CD14-positive monocyte (primary cell): Measurements from ENCODE around the gene SLCO4A1. TPM values are rescaled to one million over a fixed set of nuclear protein-coding genes. Genes with fewer than 3 reads are reported as not detected.

Source experiments
- DNase-seq, 3 donors: peaks; one replicate each; pipeline ENCODE4 v3.0.0-alpha.2; 2011 to 2022
- H2AFZ ChIP-seq: 2 replicates; pipeline ENCODE4 v1.6.0; 2012; ENCODE audit warnings: mild to moderate bottlenecking, low read depth, low read length, inconsistent platforms; ENCODE audit not compliant: insufficient read depth, poor library complexity, severe bottlenecking
- H3K27ac ChIP-seq, 2 donors: 1 replicate in 1 of 2; 2 replicates in 1 of 2; pipeline ENCODE4 v1.5.1; 2012 to 2013; ENCODE audit warnings: low read length in 2 of 2, control low read depth in 1 of 2, inconsistent platforms in 1 of 2, low read depth in 1 of 2, mild to moderate bottlenecking in 1 of 2
- H3K27me3 ChIP-seq, 2 donors: one replicate each; pipeline versions ENCODE4 v1.6.0 to v1.6.1; 2011 to 2013; ENCODE audit warnings: low read length in 2 of 2; ENCODE audit not compliant: control insufficient read depth in 2 of 2, insufficient read depth in 2 of 2
- H3K36me3 ChIP-seq, 2 donors: replicated peaks in 1 of 2; 1 replicate in 1 of 2; 2 replicates in 1 of 2; pipeline versions ENCODE4 v1.5.1 to v1.6.1; 2012 to 2013; ENCODE audit warnings: low read length in 2 of 2, control low read depth in 1 of 2, inconsistent platforms in 1 of 2, mild to moderate bottlenecking in 1 of 2; ENCODE audit not compliant: insufficient read depth in 2 of 2, control insufficient read depth in 1 of 2
- H3K4me1 ChIP-seq, 2 donors: 1 replicate in 1 of 2; 2 replicates in 1 of 2; pipeline versions ENCODE4 v1.5.1 to v1.6.1; 2012 to 2013; ENCODE audit warnings: low read length in 2 of 2, control low read depth in 1 of 2, inconsistent platforms in 1 of 2, mild to moderate bottlenecking in 1 of 2, moderate library complexity in 1 of 2; ENCODE audit not compliant: insufficient read depth in 2 of 2, control insufficient read depth in 1 of 2
- H3K4me2 ChIP-seq: replicated peaks from 2 replicates; pipeline ENCODE3; 2012; ENCODE audit warnings: low read length, moderate library complexity, mild to moderate bottlenecking; ENCODE audit not compliant: poor library complexity, severe bottlenecking; ENCODE audit errors: extremely low read depth
- H3K4me3 ChIP-seq, 3 experiments: fragments of 200-600 bp in 1 of 3; sonication (generic) in 1 of 3; replicated peaks in 1 of 3; 1 replicate in 2 of 3; 2 replicates in 1 of 3; pipeline ENCODE4 v1.5.1; 2011 to 2013; ENCODE audit warnings: low read length in 3 of 3, mild to moderate bottlenecking in 3 of 3, control low read depth in 2 of 3, low read depth in 2 of 3, inconsistent platforms in 1 of 3, moderate library complexity in 1 of 3
- H3K79me2 ChIP-seq: 2 replicates; pipeline ENCODE4 v1.6.0; 2012; ENCODE audit warnings: mild to moderate bottlenecking, control low read depth, inconsistent platforms, low read length, moderate library complexity; ENCODE audit not compliant: insufficient read depth
- H3K9ac ChIP-seq: 2 replicates; pipeline ENCODE4 v1.6.0; 2017; ENCODE audit warnings: low read length, mild to moderate bottlenecking; ENCODE audit not compliant: insufficient read depth, poor library complexity, severe bottlenecking
- H3K9me3 ChIP-seq, 2 donors: replicated peaks in 1 of 2; 1 replicate in 1 of 2; 2 replicates in 1 of 2; pipeline versions ENCODE4 v1.5.1 to v1.6.1; 2012 to 2013; ENCODE audit warnings: low read length in 2 of 2, control low read depth in 1 of 2; ENCODE audit not compliant: control insufficient read depth in 1 of 2, insufficient read depth in 1 of 2
- H4K20me1 ChIP-seq: 2 replicates; pipeline ENCODE4 v1.6.0; 2012; ENCODE audit warnings: mild to moderate bottlenecking, low read length, control low read depth, moderate library complexity; ENCODE audit not compliant: insufficient read depth
- H3K27ac Mint-ChIP-seq, 7 donors: one replicate each; pipeline ENCODE4 v1.8.0; 2020; ENCODE audit warnings: mild to moderate bottlenecking in 7 of 7, mixed read lengths in 7 of 7, moderate library complexity in 6 of 7, inconsistent platforms in 2 of 7
- H3K27me3 Mint-ChIP-seq, 3 donors: one replicate each; pipeline ENCODE4 v1.8.0; 2021 to 2022; ENCODE audit warnings: low read depth in 3 of 3, mild to moderate bottlenecking in 3 of 3, mixed read lengths in 3 of 3, moderate library complexity in 3 of 3, inconsistent platforms in 1 of 3
- H3K36me3 Mint-ChIP-seq, 2 donors: one replicate each; pipeline ENCODE4 v1.8.0; 2020; ENCODE audit warnings: mixed read lengths in 2 of 2, inconsistent platforms in 1 of 2, mild to moderate bottlenecking in 1 of 2
- H3K4me1 Mint-ChIP-seq: one replicate; pipeline ENCODE4 v1.8.0; 2020; ENCODE audit warnings: mild to moderate bottlenecking, mixed read lengths
- H3K4me3 Mint-ChIP-seq, 2 donors: one replicate each; pipeline ENCODE4 v1.8.0; 2020; ENCODE audit warnings: mild to moderate bottlenecking in 2 of 2, mixed read lengths in 2 of 2, moderate library complexity in 1 of 2
- H3K9me3 Mint-ChIP-seq, 7 donors: one replicate each; pipeline ENCODE4 v1.8.0; 2020 to 2022; ENCODE audit warnings: mixed read lengths in 7 of 7, mild to moderate bottlenecking in 6 of 7, moderate library complexity in 6 of 7, inconsistent platforms in 2 of 7
- CTCF ChIP-seq: fragments of 200-600 bp; IDR thresholded peaks from one replicate; pipeline ENCODE4 v1.8.0; 2022; ENCODE audit warnings: antibody characterized with exemption, mild to moderate bottlenecking
- WGBS: methylation state at CpG from one replicate; pipeline ENCODE4 v1.1.5; 2013; ENCODE audit warnings: missing lambda C conversion rate; ENCODE audit not compliant: insufficient coverage; 5-methylcytosine and 5-hydroxymethylcytosine counted together
- intact Hi-C, 2 donors: fragments of 100-400 bp; cut with micrococcal nuclease; formaldehyde crosslinking; loops; one replicate each; pipeline versions ENCODE4 v1.15.0 to v1.15.1; 2023
- polyA plus RNA-seq, 3 donors: library from polyadenylated mRNA; depleted of rRNA in 1 of 3; unstranded in 2 of 3; stranded (reverse) in 1 of 3; fragments of 300-500 nt in 2 of 3; fragments of >200 nt in 1 of 3; fragmentation: Illumina TruSeq in 2 of 3; gene quantifications; 1 replicate in 2 of 3; 2 replicates in 1 of 3; pipeline ENCODE4 v1.2.3, GENCODE V29; 2012 to 2021

The SLCO4A1 gene
- polyA plus RNA-seq, 3 donors = 0.05 to 0.42 (median 0.26) TPM

GRCh38 chr20:62609811-62610757 lies 32.2 kb upstream of the SLCO4A1 start:
- no peak overlapping the region for H3K4me3 ChIP-seq
- no peak overlapping the region for H3K4me2 ChIP-seq
- H3K9me3 Mint-ChIP-seq = peaks cover 0 to 9% (median 5%) of the 10 kb centered on the region in 7 donors
- H3K4me1 Mint-ChIP-seq = peaks cover 33% of the 10 kb centered on the region
- H3K79me2 ChIP-seq = no peaks in the 10 kb centered on the region
- H2AFZ ChIP-seq = no peak overlapping the region
- peak overlapping the region in 1 of 7 donors; percentile 68 for H3K27ac Mint-ChIP-seq
- no peak overlapping the region for H3K4me3 Mint-ChIP-seq
- no peaks in the 10 kb centered on the region for H3K36me3 ChIP-seq
- peaks cover 5 to 6% of the 10 kb centered on the region in 2 donors for H3K9me3 ChIP-seq
- H3K4me1 ChIP-seq = peaks cover 23 to 33% of the 10 kb centered on the region in 2 donors
- TF ChIP-seq CTCF = no peak
- H3K27ac ChIP-seq = no peak overlapping the region
- no peaks in the 10 kb centered on the region for H4K20me1 ChIP-seq
- WGBS = 93% methylated on average over 18 of the region's 22 CpGs
- H3K27me3 ChIP-seq = no peaks in the 10 kb centered on the region
- no peak overlapping the region for H3K9ac ChIP-seq
- DNase-seq = no peak
- H3K27me3 Mint-ChIP-seq = peaks cover 0 to 6% (median 4%) of the 10 kb centered on the region in 3 donors
- no peaks in the 10 kb centered on the region for H3K36me3 Mint-ChIP-seq
- intact Hi-C loops = loop anchor here in 1 of 2 donors (10.0 kb wide), 1 partner anchor 45 kb away; no protein-coding TSS in a partner anchor

DNA sequence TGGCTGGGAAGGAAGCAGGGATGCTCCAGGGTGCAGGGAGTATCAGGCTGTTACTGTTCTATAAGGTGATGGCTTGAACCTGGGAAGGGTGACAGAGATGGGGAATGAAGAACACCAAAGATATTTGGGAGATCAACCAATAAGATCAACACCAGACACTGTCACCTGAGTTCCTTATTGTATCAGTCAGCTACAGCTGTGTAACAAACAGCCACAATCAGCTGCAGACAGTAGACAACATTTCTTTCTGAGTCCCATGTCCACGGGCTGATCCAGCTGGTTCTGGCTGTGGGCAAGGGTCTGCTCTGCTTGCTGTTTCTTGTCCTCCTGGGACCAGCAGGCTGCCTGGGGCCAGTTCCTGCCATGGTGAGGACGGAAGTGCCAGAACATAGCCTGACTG lies 31.3 kb upstream of the SLCO4A1 start:
- Histone ChIP-seq H2AFZ (no peak overlapping the region), H3K4me1 (peaks cover 14 to 23% of the 10 kb centered on the region in 2 donors), H3K9ac (no peak overlapping the region), H3K9me3 (peaks cover 5 to 6% of the 10 kb centered on the region in 2 donors), H3K27me3 (no peaks in the 10 kb centered on the region), H4K20me1 (no peaks in the 10 kb centered on the region), H3K4me3 (no peak overlapping the region), H3K4me2 (no peak overlapping the region), H3K79me2 (no peaks in the 10 kb centered on the region), H3K36me3 (no peaks in the 10 kb centered on the region), H3K27ac (no peak overlapping the region)
- Mint-ChIP-seq H3K9me3 (peaks cover 0 to 9% (median 5%) of the 10 kb centered on the region in 7 donors), H3K36me3 (no peaks in the 10 kb centered on the region), H3K4me3 (no peak overlapping the region), H3K27me3 (peaks cover 0 to 4% (median 4%) of the 10 kb centered on the region in 3 donors), H3K27ac (no peak overlapping the region), H3K4me1 (peaks cover 24% of the 10 kb centered on the region)
- intact Hi-C loops = no loop called here
- whole genome bisulfite sequencing = 90% methylated on average over 2 of the region's 2 CpGs
- no peak for DNase-seq
- TF ChIP-seq CTCF = no peak
